Endothelial cell of umbilical vein (primary cell): ENCODE results near the gene KATNB1. TPM values are rescaled to one million over a fixed set of nuclear protein-coding genes. Genes with fewer than 3 reads are reported as not detected.

Experiments used
- BruUV-seq: library from RNA; stranded (reverse); fragments of 400-500 nt; replicated peaks from 2 replicates; lab custom pipeline; 2021; lab: Mats Ljungman, UMichigan
- CTCF ChIA-PET: fragments of 300-600, 350-600 bp; sonication (Branson Sonifier 250); formaldehyde crosslinking; loops from one replicate; lab custom pipeline; 2021; ENCODE audit warnings: antibody characterized with exemption, inconsistent platforms; lab: Charles Lee
- POLR2A ChIA-PET: fragments of 300-600, 350-600 bp; sonication (Branson Sonifier 250); formaldehyde crosslinking; loops from one replicate; lab custom pipeline; 2021; ENCODE audit warnings: antibody characterized with exemption, inconsistent platforms; lab: Charles Lee
- DNase-seq: peaks from one replicate; pipeline ENCODE4 v3.0.0-alpha.2; 2011; ENCODE audit warnings: low read depth, low spot score
- FAIRE-seq: peaks from 2 replicates; lab custom pipeline; 2011; peaks lifted over from hg19 to GRCh38; lab: Jason Lieb, UNC
- H2AFZ ChIP-seq: 2 replicates; pipeline ENCODE4 v1.6.0; 2012; ENCODE audit warnings: low read depth, low read length, control low read depth, inconsistent platforms
- H3K27ac ChIP-seq: 2 replicates; pipeline ENCODE4 v1.5.1; 2011; ENCODE audit warnings: low read depth, mild to moderate bottlenecking, control low read depth, low read length, moderate library complexity; ENCODE audit not compliant: insufficient read depth
- H3K27me3 ChIP-seq, 2 experiments: 2 replicates each; pipeline versions ENCODE4 v1.6.0 to v1.6.1; 2011; ENCODE audit warnings: low read length in 2 of 2, mixed read lengths in 1 of 2; ENCODE audit not compliant: control insufficient read depth in 2 of 2, insufficient read depth in 2 of 2
- H3K36me3 ChIP-seq, 2 experiments: 2 replicates in 1 of 2; 3 replicates in 1 of 2; pipeline ENCODE4 v1.5.1; 2011; ENCODE audit warnings: low read length in 2 of 2, mild to moderate bottlenecking in 1 of 2, moderate library complexity in 1 of 2; ENCODE audit not compliant: control insufficient read depth in 2 of 2, insufficient read depth in 2 of 2; ENCODE audit errors: extremely low read depth in 1 of 2
- H3K4me1 ChIP-seq: 3 replicates; pipeline ENCODE4 v1.5.1; 2011; ENCODE audit warnings: mild to moderate bottlenecking, low read length; ENCODE audit not compliant: control insufficient read depth, insufficient read depth; ENCODE audit errors: extremely low read depth
- H3K4me2 ChIP-seq: 2 replicates; pipeline ENCODE4 v1.6.1; 2011; ENCODE audit warnings: low read length, control low read depth, mixed read lengths; ENCODE audit not compliant: insufficient read depth
- H3K4me3 ChIP-seq, 3 experiments: fragments of 200-600 bp in 1 of 3; sonication (generic), shearing (Covaris generic) in 1 of 3; replicated peaks in 1 of 3; 2 replicates each; pipeline ENCODE4 v1.5.1; 2011 to 2016; ENCODE audit warnings: control low read depth in 3 of 3, low read length in 3 of 3, mild to moderate bottlenecking in 2 of 3, inconsistent platforms in 1 of 3, low read depth in 1 of 3, moderate library complexity in 1 of 3; ENCODE audit not compliant: insufficient read depth in 1 of 3
- H3K79me2 ChIP-seq: 2 replicates; pipeline ENCODE4 v1.6.0; 2012; ENCODE audit warnings: low read length, inconsistent platforms; ENCODE audit not compliant: control insufficient read depth, insufficient read depth
- H3K9ac ChIP-seq: replicated peaks from 2 replicates; pipeline ENCODE3; 2011; ENCODE audit warnings: low read length, control low read depth; ENCODE audit not compliant: insufficient read depth; ENCODE audit errors: extremely low read depth
- H3K9me1 ChIP-seq: replicated peaks from 3 replicates; pipeline ENCODE4 v1.6.0; 2011; ENCODE audit warnings: mild to moderate bottlenecking, low read length; ENCODE audit not compliant: control insufficient read depth, insufficient read depth; ENCODE audit errors: extremely low read depth
- H3K9me3 ChIP-seq: replicated peaks from 2 replicates; pipeline ENCODE4 v1.5.1; 2012; ENCODE audit warnings: low read length, inconsistent platforms; ENCODE audit not compliant: control insufficient read depth, insufficient read depth
- H4K20me1 ChIP-seq: replicated peaks from 2 replicates; pipeline ENCODE3; 2011; ENCODE audit warnings: mild to moderate bottlenecking, low read length; ENCODE audit not compliant: control insufficient read depth, insufficient read depth; ENCODE audit errors: extremely low read depth
- CTCF ChIP-seq, 2 donors: IDR thresholded peaks; 1 replicate in 1 of 2; 2 replicates in 1 of 2; pipeline ENCODE4 v1.5.1; 2011; ENCODE audit warnings: low read length in 2 of 2, mild to moderate bottlenecking in 2 of 2, moderate library complexity in 2 of 2, control low read depth in 1 of 2, inconsistent platforms in 1 of 2, low read depth in 1 of 2; ENCODE audit not compliant: insufficient read depth in 1 of 2; ENCODE audit errors: extremely low read depth in 1 of 2
- EZH2 ChIP-seq: IDR thresholded peaks from 2 replicates; pipeline ENCODE4 v1.6.1; 2012; ENCODE audit warnings: borderline replicate concordance, low read depth, mild to moderate bottlenecking, moderate library complexity, low read length, inconsistent platforms; ENCODE audit not compliant: severe bottlenecking
- FOS ChIP-seq: IDR thresholded peaks from 2 replicates; pipeline ENCODE4 v1.6.1; 2011; ENCODE audit warnings: mild to moderate bottlenecking, low read length, moderate library complexity, borderline replicate concordance; ENCODE audit not compliant: insufficient read depth
- GATA2 ChIP-seq: IDR thresholded peaks from 2 replicates; pipeline ENCODE4 v1.7.0; 2011; ENCODE audit warnings: low read depth, mild to moderate bottlenecking, moderate library complexity, mixed read lengths, low read length; ENCODE audit not compliant: insufficient read length, insufficient read depth
- JUN ChIP-seq: IDR thresholded peaks from 2 replicates; pipeline ENCODE4 v1.6.1; 2011; ENCODE audit warnings: borderline replicate concordance, low read depth; ENCODE audit not compliant: insufficient read length, insufficient read depth
- MAX ChIP-seq: IDR thresholded peaks from 2 replicates; pipeline ENCODE4 v1.6.1; 2011; ENCODE audit not compliant: insufficient read depth, insufficient read length
- MYC ChIP-seq: IDR thresholded peaks from one replicate; pipeline ENCODE4 v1.6.1; 2011; ENCODE audit warnings: mild to moderate bottlenecking, low read depth, low read length
- POLR2A ChIP-seq: IDR thresholded peaks from 2 replicates; pipeline ENCODE4 v1.6.1; 2012; ENCODE audit warnings: low read depth, mild to moderate bottlenecking, control low read depth, low read length
- POLR2AphosphoS5 ChIP-seq: IDR thresholded peaks from 2 replicates; pipeline ENCODE4 v1.6.1; 2012; ENCODE audit warnings: low read depth, mild to moderate bottlenecking, control low read depth, low read length, moderate library complexity; ENCODE audit not compliant: insufficient read depth
- dilution Hi-C: fragments of 300-500 bp; cut with MboI; formaldehyde crosslinking; loops from one replicate; pipeline ENCODE4 v1.15.0; 2019; ENCODE audit warnings: low sequenced_read_pairs; ENCODE audit not compliant: extremely low pct_ligation_motif_present
- intact Hi-C: fragments of 100-400 bp; cut with micrococcal nuclease; formaldehyde crosslinking; loops from one replicate; pipeline ENCODE4 v1.10.0; 2022
- polyA plus RNA-seq, 4 experiments: library from polyadenylated mRNA; depleted of rRNA in 3 of 4; stranded (reverse) in 3 of 4; unstranded in 1 of 4; fragments of >200 nt; gene quantifications; 2 replicates each; pipeline versions ENCODE4 v1.2.1 to v1.2.3, GENCODE V29; 2011 to 2012; ENCODE audit warnings: missing spikeins in 1 of 4
- total RNA-seq: library from RNA; stranded (reverse); gene quantifications from 2 replicates; pipeline ENCODE4 v1.2.3, GENCODE V29; 2021

The KATNB1 gene
- total and polyA plus RNA-seq, 2 donors (not counting 3 experiments of a cell fraction or from before 2014, with no cell fraction given) = 25.9 to 35.9 TPM

- Histone ChIP-seq H4K20me1 (no peaks in the 10 kb centered on the region), H3K4me2 (no peak overlapping the region), H3K9me3 (no peaks in the 10 kb centered on the region), H3K9me1 (no peaks in the 10 kb centered on the region), H3K27me3 (no peaks in the 10 kb centered on the region), H3K4me3 (no peak overlapping the region), H3K27ac (no peak overlapping the region), H2AFZ (no peak overlapping the region), H3K9ac (no peak overlapping the region), H3K79me2 (no peaks in the 10 kb centered on the region), H3K4me1 (no peaks in the 10 kb centered on the region), H3K36me3 (peaks cover 1 to 24% of the 10 kb centered on the region in 2 experiments)
- no TSS peak for BruUV-seq
- dilution Hi-C loops = no loop called here
- FAIRE-seq (no peak), DNase-seq (no peak)
- TF ChIP-seq MYC = no peak
- no peak for TF ChIP-seq EZH2
- TF ChIP-seq POLR2A = no peak
- intact Hi-C loops = no loop called here
- POLR2A ChIA-PET = no interaction called here
- CTCF ChIA-PET = no interaction called here
These were observed 35.7 kb downstream of the KATNB1 start for GRCh38 chr16:57771141-57771785.

GRCh38 chr16:57773019-57773418, 37.4 kb downstream of the KATNB1 start:
- Histone ChIP-seq H3K4me2 (no peak overlapping the region), H3K4me1 (no peaks in the 10 kb centered on the region), H3K36me3 (peaks cover 3 to 21% of the 10 kb centered on the region in 2 experiments), H3K9me1 (no peaks in the 10 kb centered on the region), H4K20me1 (no peaks in the 10 kb centered on the region), H3K27ac (no peak overlapping the region), H3K27me3 (no peaks in the 10 kb centered on the region), H3K9me3 (no peaks in the 10 kb centered on the region), H2AFZ (no peak overlapping the region), H3K9ac (no peak overlapping the region), H3K79me2 (no peaks in the 10 kb centered on the region), H3K4me3 (no peak overlapping the region)
- intact Hi-C loops (no loop called here), dilution Hi-C loops (no loop called here)
- FAIRE-seq (no peak), DNase-seq (no peak)
- ChIA-PET POLR2A (no interaction called here), CTCF (interaction anchor here (1.2 to 1.6 kb wide), 2 partner anchors 22 kb away, joined by 3 to 4 read pairs; no protein-coding TSS in a partner anchor)
- no TSS peak for BruUV-seq
- TF ChIP-seq MAX (no peak), GATA2 (no peak), FOS (no peak), JUN (no peak), POLR2AphosphoS5 (no peak), CTCF (IDR thresholded peaks at IDR 0.05; ENCODE audit: extremely low read depth in 1 of 2, insufficient read depth in 1 of 2, low read depth in 1 of 2, low read length in 2 of 2) (no peak), POLR2A (no peak), MYC (no peak), EZH2 (no peak)
